Measurements from ENCODE around the gene ANAPC5. TPM values are rescaled to one million over a fixed set of nuclear protein-coding genes. Genes with fewer than 3 reads are reported as not detected.
A peak's percentile ranks its signal among the peaks of the same experiment; 100 is the strongest.

The ANAPC5 gene
- total and polyA plus RNA-seq, 2 experiments from 2014 or later, result 128 to 144 TPM

GRCh38 chr12:121288986-121289385 is 63.2 kb downstream of the ANAPC5 start:
- peaks cover 86% of the 10 kb centered on the region for H3K79me2 ChIP-seq (ENCODE audit: insufficient read depth)

GRCh38 chr12:121288158-121288845 is 63.9 kb downstream of the ANAPC5 start:
- H3K9ac ChIP-seq, result no peak overlapping the region
- no peaks in the 10 kb centered on the region for H3F3A ChIP-seq (ENCODE audit: insufficient read depth)
- 49 to 55% methylated on average over 10 of the region's 10 CpGs for WGBS, 2 experiments (ENCODE audit: low coverage in 1 of 2, low lambda C conversion rate in 2 of 2, missing lambda C conversion rate in 2 of 2)
- no peaks in the 10 kb centered on the region for H3K27me3 ChIP-seq (replicated peaks; ENCODE audit: insufficient read depth)
- no peaks in the 10 kb centered on the region for H3K36me3 ChIP-seq (ENCODE audit: low read depth)
- no peak for TF ChIP-seq EZH2 (IDR thresholded peaks at IDR 0.05; ENCODE audit: insufficient read depth, poor library complexity, severe bottlenecking)
- no peak for TF ChIP-seq EZH2phosphoT487 (IDR thresholded peaks at IDR 0.05; ENCODE audit: insufficient read depth, low read depth)
- 0 out of 2 replicates have a peak, but pooled peaks cover 10% of the 10 kb centered on the region for H4K20me1 ChIP-seq (ENCODE audit: insufficient read depth)
- no peak overlapping the region for H3K4me2 ChIP-seq (ENCODE audit: unreplicated experiment)
- H3K27ac ChIP-seq, result no peak overlapping the region
- peaks cover 86% of the 10 kb centered on the region for H3K79me2 ChIP-seq (ENCODE audit: insufficient read depth)
- no peak for DNase-seq
- H3K9me3 ChIP-seq (ENCODE audit: low read depth), result no peaks in the 10 kb centered on the region
- no peaks in the 10 kb centered on the region for H3K9me2 ChIP-seq (ENCODE audit: insufficient read depth)
- no peak overlapping the region for H3K4me3 ChIP-seq
- no peak overlapping the region for H2AFZ ChIP-seq
- in situ Hi-C loops (cut with MboI), result no loop called here
- no peaks in the 10 kb centered on the region for H3K4me1 ChIP-seq (ENCODE audit: insufficient read depth)

More at GRCh38 chr12:121288986-121289385, 63.2 kb downstream of the ANAPC5 start:
- in situ Hi-C loops (cut with MboI), result no loop called here
- TF ChIP-seq EZH2phosphoT487 (IDR thresholded peaks at IDR 0.05; ENCODE audit: insufficient read depth, low read depth) (no peak), EZH2 (IDR thresholded peaks at IDR 0.05; ENCODE audit: insufficient read depth, poor library complexity, severe bottlenecking) (no peak)
- no peak for DNase-seq
- no peak overlapping the region for H3K9ac ChIP-seq
- H3K4me2 ChIP-seq (ENCODE audit: unreplicated experiment), result no peak overlapping the region
- H3K27ac ChIP-seq, result no peak overlapping the region
- H3K4me1 ChIP-seq (ENCODE audit: insufficient read depth), result no peaks in the 10 kb centered on the region
- no peak overlapping the region for H3K4me3 ChIP-seq
- 0 out of 2 replicates have a peak, but pooled peaks cover 10% of the 10 kb centered on the region for H4K20me1 ChIP-seq (ENCODE audit: insufficient read depth)
- H3K36me3 ChIP-seq (ENCODE audit: low read depth), result no peaks in the 10 kb centered on the region
- no peak overlapping the region for H2AFZ ChIP-seq
- H3K27me3 ChIP-seq (replicated peaks; ENCODE audit: insufficient read depth), result no peaks in the 10 kb centered on the region
- no peaks in the 10 kb centered on the region for H3F3A ChIP-seq (ENCODE audit: insufficient read depth)
- WGBS, 2 experiments (ENCODE audit: low coverage in 1 of 2, low lambda C conversion rate in 2 of 2, missing lambda C conversion rate in 2 of 2), result 43 to 46% methylated on average over 9 of the region's 9 CpGs
- no peaks in the 10 kb centered on the region for H3K9me3 ChIP-seq (ENCODE audit: low read depth)
- H3K9me2 ChIP-seq (ENCODE audit: insufficient read depth), result no peaks in the 10 kb centered on the region

DNA sequence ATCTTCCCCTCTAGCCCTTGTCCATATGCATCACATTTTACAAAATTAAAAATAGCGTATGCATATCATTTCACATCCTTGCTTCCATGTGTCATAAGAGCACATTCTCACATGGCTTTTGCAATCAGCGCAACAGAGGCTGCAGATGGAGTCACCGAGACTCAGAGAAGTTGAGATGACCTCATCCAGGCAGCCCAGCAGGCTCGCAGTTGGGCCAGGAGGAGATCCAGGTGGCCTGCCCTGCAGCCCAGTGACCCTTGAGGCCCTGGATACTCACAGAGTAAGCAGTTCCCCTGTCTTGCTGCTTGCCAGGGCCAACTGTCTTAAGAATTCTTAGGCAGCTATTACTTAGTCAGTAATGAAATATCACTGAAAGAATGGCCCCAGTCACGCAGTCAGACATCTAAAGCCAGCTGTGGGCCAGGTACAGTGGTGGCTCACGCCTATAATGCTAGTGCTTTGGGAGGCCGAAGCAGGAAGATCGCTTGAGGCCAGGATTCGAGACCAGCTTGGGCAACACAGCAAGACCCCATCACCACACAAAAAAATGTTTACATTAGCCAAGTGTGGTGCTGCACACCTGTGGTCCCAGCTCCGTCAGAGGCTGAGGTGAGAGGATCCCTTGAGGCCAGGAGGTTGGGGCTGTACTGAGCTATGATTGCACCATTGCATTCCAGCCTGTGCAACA is 64.8 kb downstream of the ANAPC5 start:
- no peaks in the 10 kb centered on the region for H3K9me2 ChIP-seq (ENCODE audit: insufficient read depth)
- H3K4me2 ChIP-seq (ENCODE audit: unreplicated experiment), result no peak overlapping the region
- H3K9ac ChIP-seq, result no peak overlapping the region
- no peaks in the 10 kb centered on the region for H3K9me3 ChIP-seq (ENCODE audit: low read depth)
- H4K20me1 ChIP-seq (ENCODE audit: insufficient read depth), result 0 out of 2 replicates have a peak, but pooled peaks cover 10% of the 10 kb centered on the region
- no peaks in the 10 kb centered on the region for H3K4me1 ChIP-seq (ENCODE audit: insufficient read depth)
- 0 out of 2 replicates have a peak, but pooled peaks cover 3% of the 10 kb centered on the region for H3K36me3 ChIP-seq (ENCODE audit: low read depth)
- H3K27me3 ChIP-seq (replicated peaks; ENCODE audit: insufficient read depth), result no peaks in the 10 kb centered on the region
- no peak overlapping the region for H2AFZ ChIP-seq
- 81 to 90% methylated on average over 10 of the region's 10 CpGs for WGBS, 2 experiments (ENCODE audit: low coverage in 1 of 2, low lambda C conversion rate in 2 of 2, missing lambda C conversion rate in 2 of 2)
- no peak overlapping the region for H3K27ac ChIP-seq
- H3K79me2 ChIP-seq (ENCODE audit: insufficient read depth), result peaks cover 88% of the 10 kb centered on the region
- TF ChIP-seq EZH2 (IDR thresholded peaks at IDR 0.05; ENCODE audit: insufficient read depth, poor library complexity, severe bottlenecking) (no peak), EZH2phosphoT487 (IDR thresholded peaks at IDR 0.05; ENCODE audit: insufficient read depth, low read depth) (no peak)
- in situ Hi-C loops (cut with MboI), result no loop called here
- H3F3A ChIP-seq (ENCODE audit: insufficient read depth), result no peaks in the 10 kb centered on the region
- DNase-seq, result peak; percentile 62
- no peak overlapping the region for H3K4me3 ChIP-seq

DNA sequence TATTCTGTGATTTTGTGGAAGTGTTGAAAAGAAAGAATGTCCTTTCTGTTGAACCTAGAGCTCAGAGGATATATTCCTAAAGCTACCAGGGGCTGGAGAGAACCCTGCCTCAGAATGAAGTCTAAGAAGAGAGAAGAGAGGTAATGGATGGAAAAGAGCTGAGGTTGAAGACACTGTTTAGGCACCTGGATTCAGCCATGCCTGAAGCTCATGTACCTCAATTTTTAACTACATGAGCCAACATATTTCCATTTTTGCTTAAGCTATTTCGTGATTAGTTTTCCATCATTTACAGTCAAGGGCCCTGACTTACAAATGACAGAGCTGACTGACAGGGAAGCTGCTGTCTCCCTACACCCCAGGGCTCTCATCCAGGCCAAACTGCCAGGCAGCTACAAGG is 66.4 kb downstream of the ANAPC5 start:
- WGBS, 2 experiments (ENCODE audit: low coverage in 1 of 2, low lambda C conversion rate in 2 of 2, missing lambda C conversion rate in 2 of 2), result 93 to 94% methylated on average over 1 of the region's 1 CpG
- Histone ChIP-seq H3K9me2 (ENCODE audit: insufficient read depth) (no peaks in the 10 kb centered on the region), H3F3A (ENCODE audit: insufficient read depth) (peaks cover 5% of the 10 kb centered on the region; the same call in 1 of the 2 replicates), H3K4me3 (no peak overlapping the region), H3K27me3 (replicated peaks; ENCODE audit: insufficient read depth) (no peaks in the 10 kb centered on the region), H3K4me1 (ENCODE audit: insufficient read depth) (no peaks in the 10 kb centered on the region), H3K4me2 (ENCODE audit: unreplicated experiment) (no peak overlapping the region), H3K9ac (no peak overlapping the region), H3K36me3 (ENCODE audit: low read depth) (0 out of 2 replicates have a peak, but pooled peaks cover 3% of the 10 kb centered on the region), H3K9me3 (ENCODE audit: low read depth) (no peaks in the 10 kb centered on the region), H2AFZ (no peak overlapping the region), H3K27ac (no peak overlapping the region), H3K79me2 (ENCODE audit: insufficient read depth) (peaks cover 87% of the 10 kb centered on the region), H4K20me1 (ENCODE audit: insufficient read depth) (0 out of 2 replicates have a peak, but pooled peaks cover 10% of the 10 kb centered on the region)
- no peak for TF ChIP-seq EZH2 (IDR thresholded peaks at IDR 0.05; ENCODE audit: insufficient read depth, poor library complexity, severe bottlenecking)
- TF ChIP-seq EZH2phosphoT487 (IDR thresholded peaks at IDR 0.05; ENCODE audit: insufficient read depth, low read depth), result no peak
- in situ Hi-C loops (cut with MboI), result no loop called here
- no peak for DNase-seq
